Stomach (tissue), 4 donors: ENCODE measurements around the gene PCDHB11.
"Not testable (repeated sequence)": the region's sequence is repeated elsewhere in the genome, so short reads cannot be mapped to it uniquely, and the experiment has no call there.

Experiments
- CTCF ChIP-seq, 7 experiments: fragments of 450-650 bp in 4 of 7; fragments of 200-600 bp in 3 of 7; sonication (generic) in 3 of 7; IDR thresholded peaks; one replicate each; pipeline ENCODE4 v1.5.1; 2016 to 2019; ENCODE audit warnings: antibody characterized with exemption in 7 of 7, control low read depth in 2 of 7, mild to moderate bottlenecking in 1 of 7
- EP300 ChIP-seq: sonication (generic); formaldehyde crosslinking; IDR thresholded peaks from one replicate; pipeline ENCODE4 v1.6.1; 2017; ENCODE audit warnings: antibody characterized with exemption

GRCh38 chr5:141184117-141184855, 15.1 kb upstream of the PCDHB11 start:
- not testable (repeated sequence) for TF ChIP-seq EP300; CTCF (IDR thresholded peaks at IDR 0.05)
